Thyroid gland (tissue), 4 donors: Measurements from ENCODE around the gene DIAPH1. TPM values are rescaled to one million over a fixed set of nuclear protein-coding genes. Genes with fewer than 3 reads are reported as not detected.
A peak's percentile ranks its signal among the peaks of the same experiment; 100 is the strongest.

ENCODE experiments used
- DNase-seq, 2 donors: peaks; one replicate each; pipeline ENCODE4 v3.0.0-alpha.2; 2019
- H3K27ac ChIP-seq, 3 donors: fragments of 200-600 bp; sonication (generic); 1 replicate in 2 of 3; 2 replicates in 1 of 3; pipeline ENCODE4 v1.5.1; 2016 to 2019; ENCODE audit warnings: mild to moderate bottlenecking in 1 of 3, moderate library complexity in 1 of 3
- H3K27me3 ChIP-seq: fragments of 200-600 bp; sonication (generic); one replicate; pipeline ENCODE4 v1.5.1; 2019
- H3K36me3 ChIP-seq, 2 donors: fragments of 200-600 bp; sonication (generic); one replicate each; pipeline ENCODE4 v1.5.1; 2016 to 2019
- H3K4me1 ChIP-seq, 2 donors: fragments of 200-600 bp; sonication (generic); one replicate each; pipeline ENCODE4 v1.5.1; 2017 to 2019
- H3K4me3 ChIP-seq, 3 donors: fragments of 200-600 bp; sonication (generic); replicated peaks in 1 of 3; 1 replicate in 2 of 3; 2 replicates in 1 of 3; pipeline ENCODE4 v1.5.1; 2016; ENCODE audit warnings: mild to moderate bottlenecking in 1 of 3
- H3K9me3 ChIP-seq: fragments of 200-600 bp; sonication (generic); one replicate; pipeline ENCODE4 v1.5.1; 2017
- POLR2A ChIP-seq, 2 donors: fragments of 450-650 bp; IDR thresholded peaks; one replicate each; pipeline ENCODE4 v1.6.1; 2017; ENCODE audit warnings: antibody characterized with exemption in 2 of 2, mild to moderate bottlenecking in 2 of 2, moderate library complexity in 1 of 2
- WGBS, 2 donors: methylation state at CpG; one replicate each; pipeline ENCODE4 v1.1.5; 2017; 5-methylcytosine and 5-hydroxymethylcytosine counted together
- intact Hi-C: fragments of 100-400 bp; cut with DNase I; formaldehyde crosslinking; loops from one replicate; pipeline ENCODE4 v1.15.1; 2023
- total RNA-seq, 4 donors: library from RNA; depleted of rRNA; stranded (reverse); fragments of >200 nt; gene quantifications; one replicate each; pipeline ENCODE4 v1.2.3, GENCODE V29; 2016
- TF ChIP-seq, protein P1 (sequence below), 6 experiments: fragments of 200-600 bp in 3 of 6; fragments of 450-650 bp in 3 of 6; sonication (generic) in 3 of 6; IDR thresholded peaks; one replicate each; pipeline ENCODE4 v1.5.1; 2016 to 2019; ENCODE audit warnings: antibody characterized with exemption in 6 of 6, mild to moderate bottlenecking in 2 of 6, inconsistent platforms in 1 of 6, moderate library complexity in 1 of 6

Gene DIAPH1
- total RNA-seq, 4 donors from 2014 or later = 82.1 to 103 (median 89.7) TPM

DNA sequence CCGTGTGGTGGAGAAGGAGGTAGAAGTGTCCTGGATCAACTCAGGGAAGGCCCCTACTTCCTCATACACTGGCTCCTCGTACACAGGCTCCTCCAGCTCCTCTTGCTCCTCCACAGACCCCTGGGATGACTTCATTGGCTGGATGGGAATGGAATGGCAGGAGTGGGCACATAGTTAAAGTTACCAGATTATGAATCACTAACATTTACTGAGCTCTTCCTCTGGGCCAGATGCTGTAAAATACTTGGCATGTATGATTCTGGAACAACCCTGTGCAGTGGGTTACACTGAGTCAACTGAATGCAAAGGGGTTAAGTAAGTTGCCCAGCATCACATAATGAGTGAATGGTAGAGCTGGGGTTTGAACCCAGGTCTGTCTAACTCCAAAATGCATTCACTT, 35.5 kb upstream of the DIAPH1 start:
- Histone ChIP-seq H3K4me3 (no peak overlapping the region), H3K27me3 (no peaks in the 10 kb centered on the region), H3K36me3 (no peaks in the 10 kb centered on the region), H3K27ac (no peak overlapping the region), H3K4me1 (peaks cover 5 to 11% of the 10 kb centered on the region in 2 donors), H3K9me3 (no peaks in the 10 kb centered on the region)
- intact Hi-C loops = no loop called here
- no peak for DNase-seq
- 68 to 72% methylated on average over 2 of the region's 2 CpGs for WGBS, 2 donors
- TF ChIP-seq, protein P1, sequence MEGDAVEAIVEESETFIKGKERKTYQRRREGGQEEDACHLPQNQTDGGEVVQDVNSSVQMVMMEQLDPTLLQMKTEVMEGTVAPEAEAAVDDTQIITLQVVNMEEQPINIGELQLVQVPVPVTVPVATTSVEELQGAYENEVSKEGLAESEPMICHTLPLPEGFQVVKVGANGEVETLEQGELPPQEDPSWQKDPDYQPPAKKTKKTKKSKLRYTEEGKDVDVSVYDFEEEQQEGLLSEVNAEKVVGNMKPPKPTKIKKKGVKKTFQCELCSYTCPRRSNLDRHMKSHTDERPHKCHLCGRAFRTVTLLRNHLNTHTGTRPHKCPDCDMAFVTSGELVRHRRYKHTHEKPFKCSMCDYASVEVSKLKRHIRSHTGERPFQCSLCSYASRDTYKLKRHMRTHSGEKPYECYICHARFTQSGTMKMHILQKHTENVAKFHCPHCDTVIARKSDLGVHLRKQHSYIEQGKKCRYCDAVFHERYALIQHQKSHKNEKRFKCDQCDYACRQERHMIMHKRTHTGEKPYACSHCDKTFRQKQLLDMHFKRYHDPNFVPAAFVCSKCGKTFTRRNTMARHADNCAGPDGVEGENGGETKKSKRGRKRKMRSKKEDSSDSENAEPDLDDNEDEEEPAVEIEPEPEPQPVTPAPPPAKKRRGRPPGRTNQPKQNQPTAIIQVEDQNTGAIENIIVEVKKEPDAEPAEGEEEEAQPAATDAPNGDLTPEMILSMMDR (IDR thresholded peaks at IDR 0.05) = no peak
- no peak for TF ChIP-seq POLR2A (IDR thresholded peaks at IDR 0.05)

DNA sequence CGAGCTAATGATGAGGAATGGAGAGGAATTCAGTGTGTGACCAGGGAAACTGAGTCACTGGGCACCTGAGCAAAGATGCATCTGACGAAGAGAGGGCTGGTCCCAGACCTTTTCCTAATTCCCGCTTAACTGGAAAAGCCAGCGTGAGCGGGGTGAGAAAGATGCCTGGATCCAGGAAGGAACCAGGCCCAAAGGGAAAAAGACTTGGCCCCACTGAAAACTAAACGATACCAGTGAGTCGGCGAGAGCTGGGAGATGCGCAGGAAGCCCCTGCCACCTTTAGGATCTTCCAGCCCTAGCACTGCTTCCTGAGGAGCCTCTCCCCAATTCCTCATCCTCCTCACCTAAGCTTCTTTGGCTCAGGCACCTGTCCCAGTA, 32.9 kb upstream of the DIAPH1 start:
- DNase-seq = no peak
- Histone ChIP-seq H3K9me3 (no peaks in the 10 kb centered on the region), H3K27me3 (no peaks in the 10 kb centered on the region), H3K4me3 (peak overlapping the region in 1 of 3 donors; percentile 65), H3K36me3 (no peaks in the 10 kb centered on the region), H3K27ac (no peak overlapping the region), H3K4me1 (peaks cover 5 to 11% of the 10 kb centered on the region in 2 donors)
- no peak for TF ChIP-seq POLR2A (IDR thresholded peaks at IDR 0.05)
- TF ChIP-seq, protein P1 (IDR thresholded peaks at IDR 0.05) = no peak
- 59 to 60% methylated on average over 9 of the region's 9 CpGs for WGBS, 2 donors
- intact Hi-C loops = no loop called here

DNA sequence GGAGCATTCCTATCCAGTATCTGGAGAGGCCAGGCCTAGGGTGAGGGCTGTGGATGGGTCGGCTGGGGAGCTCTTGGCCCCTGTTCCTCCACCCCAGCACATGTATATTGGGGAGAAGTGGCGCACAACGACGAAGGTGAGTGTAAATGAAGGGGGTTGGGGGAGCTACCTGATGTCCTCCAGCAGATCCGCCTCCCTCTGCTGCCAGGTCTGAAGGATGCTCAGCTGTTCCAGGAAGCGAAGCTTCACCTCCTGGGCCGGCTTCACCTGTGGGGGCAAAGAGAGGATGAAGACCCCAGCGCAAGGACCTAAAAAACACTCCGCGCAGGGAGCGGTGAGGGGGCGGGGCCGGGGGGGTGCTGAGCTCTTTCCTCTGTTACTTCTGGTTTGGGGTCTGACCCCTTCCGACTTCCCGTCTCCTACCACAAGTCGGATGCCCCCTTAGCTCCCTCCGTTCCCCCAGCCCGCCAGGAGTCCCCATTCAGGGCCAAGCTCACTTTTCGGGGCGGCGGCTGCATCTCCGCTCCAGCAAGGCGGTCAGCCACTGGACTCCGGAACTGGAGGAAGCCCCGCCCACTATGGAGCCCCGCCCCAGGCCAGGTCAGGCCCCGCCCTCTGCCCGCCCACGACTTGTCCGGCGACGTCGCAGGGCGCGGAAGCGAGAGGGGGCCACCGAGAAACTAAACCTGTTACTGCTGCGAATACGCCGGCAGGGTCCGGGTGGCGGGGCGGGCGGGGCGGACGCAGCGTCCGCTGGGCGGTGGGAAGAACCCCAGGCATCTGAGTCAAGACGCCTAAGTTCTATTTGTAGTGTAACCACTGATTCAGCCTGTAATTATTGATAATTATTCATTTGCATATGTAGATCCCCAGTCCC, 32.3 kb upstream of the DIAPH1 start, which contains the start of gene FCHSD1:
TSS of gene FCHSD1 (minus strand) at position 568 of the 877 bp plus-strand sequence. CDS start at position 518, 50 bp downstream.
- 4 to 9% methylated on average over 23 to 31 of the region's 50 CpGs for WGBS, 2 donors
- intact Hi-C loops = no loop called here

DNA sequence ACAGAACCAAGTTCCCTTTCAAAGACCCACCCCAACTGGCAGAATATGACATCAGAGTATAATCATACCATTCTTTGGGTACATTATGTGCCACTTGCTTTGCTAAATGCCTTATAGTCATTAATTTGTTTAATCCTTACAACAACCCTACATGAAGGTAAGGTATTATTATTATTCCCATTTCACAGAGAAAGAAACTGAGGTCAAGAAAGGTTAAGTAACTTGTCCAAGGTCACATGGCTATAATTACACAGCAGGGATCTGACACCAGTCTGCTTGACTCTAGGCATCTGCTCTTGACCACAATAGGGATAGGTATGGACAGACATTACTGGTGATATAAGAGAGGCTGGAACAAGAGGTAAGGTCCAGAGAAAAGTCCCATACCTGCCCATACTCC, 31.2 kb upstream of the DIAPH1 start:
- no peak overlapping the region for H3K27ac ChIP-seq
- TF ChIP-seq, protein P1 (IDR thresholded peaks at IDR 0.05) = no peak
- no peak for TF ChIP-seq POLR2A (IDR thresholded peaks at IDR 0.05)
- no peak for DNase-seq
- H3K4me3 ChIP-seq = no peak overlapping the region
- H3K27me3 ChIP-seq = no peaks in the 10 kb centered on the region
- peaks cover 5 to 11% of the 10 kb centered on the region in 2 donors for H3K4me1 ChIP-seq
- intact Hi-C loops = no loop called here
- peaks cover 0 to 5% of the 10 kb centered on the region in 2 donors for H3K36me3 ChIP-seq
- H3K9me3 ChIP-seq = no peaks in the 10 kb centered on the region

More for the DNA sequence above, 32.3 kb upstream of the DIAPH1 start, which contains the start of gene FCHSD1:
- Histone ChIP-seq H3K4me3 (peak within 1 kb of the TSS in 2 of 3 donors; percentile 65 to 71), H3K9me3 (no peaks in the 10 kb centered on the region), H3K27me3 (no peaks in the 10 kb centered on the region), H3K36me3 (no peaks in the 10 kb centered on the region), H3K27ac (no peak within 1 kb of the TSS), H3K4me1 (peaks cover 5 to 11% of the 10 kb centered on the region in 2 donors)
- peak in 1 of 2 donors; percentile 42 for TF ChIP-seq POLR2A (IDR thresholded peaks at IDR 0.05)
- TF ChIP-seq, protein P1 (IDR thresholded peaks at IDR 0.05) = peak in 1 of 6 experiments; percentile 7
- DNase-seq = peak; percentile 84 to 86
